Skin epidermis (tissue), 12 donors: Measurements from ENCODE around the gene LRRC8C.

Experiments used
- H3K27ac ChIP-seq, 21 experiments: fragments of 200-600 bp; sonication (generic) in 11 of 21; one replicate each; pipeline ENCODE4 v1.5.0; 2020; ENCODE audit warnings: mild to moderate bottlenecking in 3 of 21, inconsistent platforms in 2 of 21, moderate library complexity in 2 of 21
- H3K4me3 ChIP-seq, 7 experiments: fragments of 200-600 bp; sonication (generic) in 2 of 7; one replicate each; pipeline ENCODE4 v1.5.0; 2020; ENCODE audit warnings: inconsistent platforms in 2 of 7, mild to moderate bottlenecking in 2 of 7, moderate library complexity in 1 of 7

The LRRC8C gene

GRCh38 chr1:89660224-89661061 is 27.5 kb downstream of the LRRC8C start:
- Histone ChIP-seq H3K4me3 (no peak overlapping the region), H3K27ac (peak overlapping the region in 8 of 21 experiments; percentile 0 to 61 (median 24))

GRCh38 chr1:89665941-89666340 is 33.0 kb downstream of the LRRC8C start:
- no peak overlapping the region for H3K27ac ChIP-seq

GRCh38 chr1:89666640-89667039 is 33.7 kb downstream of the LRRC8C start:
- Histone ChIP-seq H3K27ac (no peak overlapping the region), H3K4me3 (no peak overlapping the region)

More at GRCh38 chr1:89665941-89666340, 33.0 kb downstream of the LRRC8C start:
- H3K4me3 ChIP-seq = no peak overlapping the region

GRCh38 chr1:89667691-89668090 is 34.8 kb downstream of the LRRC8C start:
- H3K27ac ChIP-seq = peak overlapping the region in 2 of 21 experiments; percentile 26 to 34
- H3K4me3 ChIP-seq = no peak overlapping the region

GRCh38 chr1:89668961-89669360 is 36.0 kb downstream of the LRRC8C start:
- Histone ChIP-seq H3K27ac (no peak overlapping the region), H3K4me3 (no peak overlapping the region)

- Histone ChIP-seq H3K4me3 (no peak overlapping the region), H3K27ac (peak overlapping the region in 4 of 21 experiments; percentile 8 to 43 (median 28))
These were observed 36.5 kb downstream of the LRRC8C start for GRCh38 chr1:89669441-89669840.

- peak overlapping the region in 4 of 21 experiments; percentile 8 to 43 (median 28) for H3K27ac ChIP-seq
These were observed 37.2 kb downstream of the LRRC8C start for GRCh38 chr1:89670163-89670562.

GRCh38 chr1:89670711-89671110 is 37.8 kb downstream of the LRRC8C start:
- Histone ChIP-seq H3K27ac (peak overlapping the region in 2 of 21 experiments; percentile 16 to 20), H3K4me3 (no peak overlapping the region)

More at GRCh38 chr1:89670163-89670562, 37.2 kb downstream of the LRRC8C start:
- H3K4me3 ChIP-seq = no peak overlapping the region

- Histone ChIP-seq H3K27ac (no peak overlapping the region), H3K4me3 (no peak overlapping the region)
These were observed 39.0 kb downstream of the LRRC8C start for GRCh38 chr1:89671775-89672488.

GRCh38 chr1:89672489-89673183 is 39.7 kb downstream of the LRRC8C start:
- no peak overlapping the region for H3K27ac ChIP-seq

GRCh38 chr1:89673251-89673650 is 40.3 kb downstream of the LRRC8C start:
- H3K27ac ChIP-seq = no peak overlapping the region
- no peak overlapping the region for H3K4me3 ChIP-seq

More at GRCh38 chr1:89672489-89673183, 39.7 kb downstream of the LRRC8C start:
- no peak overlapping the region for H3K4me3 ChIP-seq

GRCh38 chr1:89675677-89676076 is 42.8 kb downstream of the LRRC8C start:
- Histone ChIP-seq H3K4me3 (no peak overlapping the region), H3K27ac (peak overlapping the region in 1 of 21 experiments; percentile 5)

GRCh38 chr1:89681045-89681729 is 48.3 kb downstream of the LRRC8C start:
- Histone ChIP-seq H3K27ac (no peak overlapping the region), H3K4me3 (no peak overlapping the region)

- Histone ChIP-seq H3K27ac (no peak overlapping the region), H3K4me3 (no peak overlapping the region)
These were observed 49.7 kb downstream of the LRRC8C start for GRCh38 chr1:89682611-89683010.

- H3K27ac ChIP-seq = no peak overlapping the region
- no peak overlapping the region for H3K4me3 ChIP-seq
These were observed 52.5 kb downstream of the LRRC8C start for GRCh38 chr1:89685461-89685860.

GRCh38 chr1:89686520-89686919 is 53.6 kb downstream of the LRRC8C start:
- Histone ChIP-seq H3K27ac (no peak overlapping the region), H3K4me3 (no peak overlapping the region)

GRCh38 chr1:89687254-89687653 is 54.3 kb downstream of the LRRC8C start:
- H3K27ac ChIP-seq = no peak overlapping the region

GRCh38 chr1:89688607-89689006 is 55.7 kb downstream of the LRRC8C start:
- no peak overlapping the region for H3K4me3 ChIP-seq
- no peak overlapping the region for H3K27ac ChIP-seq

More at GRCh38 chr1:89687254-89687653, 54.3 kb downstream of the LRRC8C start:
- no peak overlapping the region for H3K4me3 ChIP-seq

GRCh38 chr1:89689234-89689633 is 56.3 kb downstream of the LRRC8C start:
- Histone ChIP-seq H3K27ac (no peak overlapping the region), H3K4me3 (no peak overlapping the region)

- no peak overlapping the region for H3K27ac ChIP-seq
These were observed 57.7 kb downstream of the LRRC8C start for GRCh38 chr1:89690595-89690994.

More at GRCh38 chr1:89690595-89690994, 57.7 kb downstream of the LRRC8C start:
- H3K4me3 ChIP-seq = no peak overlapping the region
